Measurements from ENCODE around the gene TTC13. TPM values are rescaled to one million over a fixed set of nuclear protein-coding genes. Genes with fewer than 3 reads are reported as not detected.

Gene TTC13
- total RNA-seq, 3 donors from 2014 or later, result 10.5 to 14.3 (median 13.1) TPM

GRCh38 chr1:230898144-230898543 lies 80.5 kb downstream of the TTC13 start:
- Mint-ChIP-seq H3K36me3 (ENCODE audit: insufficient read depth) (peaks cover 3% of the 10 kb centered on the region), H3K4me3 (no peak overlapping the region), H3K27me3 (ENCODE audit: low read depth) (no peaks in the 10 kb centered on the region), H3K4me1 (ENCODE audit: low read depth) (no peaks in the 10 kb centered on the region), H3K9me3 (no peaks in the 10 kb centered on the region)
- DNase-seq (no peak), ATAC-seq (no peak)

DNA sequence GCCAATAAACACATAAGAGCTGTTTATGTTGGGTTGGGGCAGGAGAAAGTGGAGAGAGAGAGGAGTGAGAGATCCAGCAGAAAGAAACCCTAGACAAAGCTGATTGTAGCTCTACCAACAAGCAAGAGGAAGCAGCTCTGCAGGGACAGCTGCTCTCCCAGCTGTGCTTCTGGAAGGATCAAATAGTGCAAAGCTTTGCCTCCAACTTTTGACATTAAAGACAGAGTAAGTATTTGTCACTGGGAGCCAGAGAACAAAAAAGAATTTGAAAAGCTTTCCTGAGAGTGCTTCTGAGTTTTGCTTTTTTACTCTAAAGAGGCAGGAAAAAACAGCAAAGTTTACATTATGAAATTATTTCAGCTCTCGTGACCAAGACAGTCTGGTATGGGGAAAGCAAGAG lies 81.9 kb downstream of the TTC13 start:
- Mint-ChIP-seq H3K27me3 (ENCODE audit: low read depth) (no peaks in the 10 kb centered on the region), H3K4me3 (no peak overlapping the region), H3K9me3 (no peaks in the 10 kb centered on the region), H3K36me3 (ENCODE audit: insufficient read depth) (peaks cover 2% of the 10 kb centered on the region), H3K4me1 (ENCODE audit: low read depth) (no peaks in the 10 kb centered on the region)
- DNase-seq (no peak), ATAC-seq (no peak)

DNA sequence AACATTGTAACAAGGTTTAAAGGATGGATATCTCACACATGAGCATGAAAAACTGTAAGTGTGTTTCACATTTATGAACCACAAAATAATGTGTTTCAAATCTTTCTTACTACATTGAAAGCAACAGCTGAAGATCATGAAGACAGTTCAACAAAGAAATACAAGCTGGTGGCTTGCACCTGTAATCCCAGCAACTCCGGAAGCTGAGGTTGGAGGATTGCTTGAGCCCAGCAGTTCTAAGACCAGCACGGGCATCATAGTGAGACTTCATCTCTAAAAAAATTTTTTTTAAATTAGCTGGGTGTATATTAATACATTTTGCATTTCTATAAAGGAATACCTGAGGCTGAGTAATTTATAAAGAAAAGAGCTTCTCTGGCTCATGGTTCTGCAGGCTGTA lies 83.2 kb downstream of the TTC13 start:
- DNase-seq, result no peak
- no peaks in the 10 kb centered on the region for H3K36me3 Mint-ChIP-seq (ENCODE audit: insufficient read depth)
- no peak overlapping the region for H3K4me3 Mint-ChIP-seq
- no peaks in the 10 kb centered on the region for H3K9me3 Mint-ChIP-seq
- H3K4me1 Mint-ChIP-seq (ENCODE audit: low read depth), result no peaks in the 10 kb centered on the region
- no peak for ATAC-seq
- no peaks in the 10 kb centered on the region for H3K27me3 Mint-ChIP-seq (ENCODE audit: low read depth)

DNA sequence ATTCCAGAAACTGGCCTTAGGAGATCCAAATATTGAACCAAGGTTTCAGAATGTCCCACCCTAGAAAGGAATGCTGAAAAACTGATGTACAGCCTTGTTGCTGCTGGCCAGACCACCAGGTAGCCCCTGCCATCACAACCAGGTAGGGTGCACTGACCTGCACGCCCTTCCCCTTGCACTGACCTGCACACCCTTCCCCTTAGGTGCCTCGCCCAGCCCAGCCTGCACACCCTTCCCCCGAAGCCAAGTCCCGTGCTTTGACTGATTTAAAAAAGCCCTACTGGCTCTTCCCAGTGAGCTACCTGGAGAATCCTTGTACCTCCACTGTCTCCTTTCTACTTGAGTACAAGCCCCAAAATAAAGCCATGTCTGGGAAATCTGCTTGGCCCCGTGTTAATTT lies 84.0 kb downstream of the TTC13 start:
- ATAC-seq, result no peak
- H3K4me3 Mint-ChIP-seq, result no peak overlapping the region
- no peak for DNase-seq
- no peaks in the 10 kb centered on the region for H3K4me1 Mint-ChIP-seq (ENCODE audit: low read depth)
- no peaks in the 10 kb centered on the region for H3K36me3 Mint-ChIP-seq (ENCODE audit: insufficient read depth)
- H3K9me3 Mint-ChIP-seq, result no peaks in the 10 kb centered on the region
- peaks cover 2% of the 10 kb centered on the region for H3K27me3 Mint-ChIP-seq (ENCODE audit: low read depth)

DNA sequence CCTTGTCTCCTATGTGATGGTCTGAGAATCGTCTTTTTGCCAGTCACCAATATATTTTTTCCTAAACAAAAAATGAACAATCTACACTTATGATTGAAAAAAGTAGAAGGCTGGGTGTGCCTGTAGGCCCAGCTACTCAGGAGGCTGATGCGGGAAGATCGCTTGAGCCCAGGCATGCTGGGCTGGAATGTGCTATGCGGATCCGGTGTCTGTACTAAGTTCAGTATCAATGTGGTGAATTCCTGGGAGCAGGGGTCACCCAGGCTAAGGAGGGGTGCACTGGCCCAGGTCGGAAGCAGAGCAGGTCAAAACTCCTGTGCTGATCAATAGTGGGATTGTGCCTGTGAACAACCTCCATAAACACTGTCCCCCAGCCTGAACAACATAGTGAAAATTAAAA lies 84.6 kb downstream of the TTC13 start:
- Mint-ChIP-seq H3K9me3 (no peaks in the 10 kb centered on the region), H3K4me1 (ENCODE audit: low read depth) (no peaks in the 10 kb centered on the region), H3K27me3 (ENCODE audit: low read depth) (peaks cover 6% of the 10 kb centered on the region), H3K4me3 (no peak overlapping the region), H3K36me3 (ENCODE audit: insufficient read depth) (no peaks in the 10 kb centered on the region)
- ATAC-seq (no peak), DNase-seq (no peak)

DNA sequence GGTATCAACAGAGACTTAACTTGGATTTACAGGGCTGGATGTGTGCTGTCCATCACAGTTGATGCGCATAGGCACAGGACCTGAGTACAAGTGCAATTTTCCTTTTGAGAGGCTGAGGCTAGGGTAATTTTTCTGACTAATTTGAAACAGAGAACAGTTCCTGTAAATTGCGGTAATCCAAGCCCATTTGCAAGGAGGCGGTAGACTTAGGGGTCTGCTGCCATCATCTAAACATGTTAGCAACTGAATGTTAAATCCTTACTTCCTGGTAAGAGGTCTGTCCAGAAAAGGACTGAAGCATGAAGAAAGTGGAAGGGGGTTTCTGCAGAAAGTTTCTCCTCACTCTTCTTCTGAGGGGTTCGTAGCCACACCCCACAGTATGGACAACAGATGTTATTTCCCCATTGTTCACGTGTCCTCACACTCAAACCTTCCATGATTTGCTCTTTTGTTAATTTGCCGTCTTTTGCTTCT lies 86.6 kb downstream of the TTC13 start:
- no peak for DNase-seq
- Mint-ChIP-seq H3K4me3 (no peak overlapping the region), H3K36me3 (ENCODE audit: insufficient read depth) (no peaks in the 10 kb centered on the region), H3K9me3 (no peaks in the 10 kb centered on the region), H3K27me3 (ENCODE audit: low read depth) (peaks cover 15% of the 10 kb centered on the region), H3K4me1 (ENCODE audit: low read depth) (no peaks in the 10 kb centered on the region)
- no peak for ATAC-seq

GRCh38 chr1:230891413-230891812 lies 87.2 kb downstream of the TTC13 start:
- Mint-ChIP-seq H3K9me3 (no peaks in the 10 kb centered on the region), H3K4me3 (no peak overlapping the region), H3K4me1 (ENCODE audit: low read depth) (no peaks in the 10 kb centered on the region), H3K27me3 (ENCODE audit: low read depth) (peaks cover 15% of the 10 kb centered on the region), H3K36me3 (ENCODE audit: insufficient read depth) (no peaks in the 10 kb centered on the region)
- DNase-seq (no peak), ATAC-seq (no peak)

- ATAC-seq (no peak), DNase-seq (no peak)
- H3K4me1 Mint-ChIP-seq (ENCODE audit: low read depth), result no peaks in the 10 kb centered on the region
- peaks cover 4% of the 10 kb centered on the region for H3K9me3 Mint-ChIP-seq
- H3K36me3 Mint-ChIP-seq (ENCODE audit: insufficient read depth), result no peaks in the 10 kb centered on the region
- peaks cover 57% of the 10 kb centered on the region for H3K27me3 Mint-ChIP-seq (ENCODE audit: low read depth)
- H3K4me3 Mint-ChIP-seq, result no peak overlapping the region
Observed at GRCh38 chr1:230884646-230885045, 94.0 kb downstream of the TTC13 start.

DNA sequence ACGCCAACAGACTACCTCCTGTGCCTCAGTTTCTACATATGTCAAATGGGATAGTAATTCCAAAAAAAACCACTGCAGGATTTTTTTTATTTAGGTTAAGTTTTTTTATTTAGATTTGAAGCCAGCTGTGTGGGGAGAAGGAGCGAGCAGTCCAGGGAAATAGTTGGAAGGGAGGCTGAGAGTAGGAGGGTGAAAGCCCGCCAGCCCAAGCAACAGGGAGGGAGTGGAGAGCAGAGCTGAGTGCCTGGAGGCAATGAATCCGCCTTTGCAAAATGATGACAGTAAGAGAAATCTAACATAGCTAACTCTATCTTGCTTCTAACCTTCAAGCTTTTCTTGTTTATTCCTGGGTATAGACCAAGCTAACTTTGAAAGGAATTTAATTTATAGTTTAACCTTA lies 94.7 kb downstream of the TTC13 start:
- Mint-ChIP-seq H3K4me3 (no peak overlapping the region), H3K9me3 (peaks cover 4% of the 10 kb centered on the region), H3K27me3 (ENCODE audit: low read depth) (peaks cover 57% of the 10 kb centered on the region), H3K4me1 (ENCODE audit: low read depth) (no peaks in the 10 kb centered on the region), H3K36me3 (ENCODE audit: insufficient read depth) (no peaks in the 10 kb centered on the region)
- DNase-seq (no peak), ATAC-seq (no peak)

DNA sequence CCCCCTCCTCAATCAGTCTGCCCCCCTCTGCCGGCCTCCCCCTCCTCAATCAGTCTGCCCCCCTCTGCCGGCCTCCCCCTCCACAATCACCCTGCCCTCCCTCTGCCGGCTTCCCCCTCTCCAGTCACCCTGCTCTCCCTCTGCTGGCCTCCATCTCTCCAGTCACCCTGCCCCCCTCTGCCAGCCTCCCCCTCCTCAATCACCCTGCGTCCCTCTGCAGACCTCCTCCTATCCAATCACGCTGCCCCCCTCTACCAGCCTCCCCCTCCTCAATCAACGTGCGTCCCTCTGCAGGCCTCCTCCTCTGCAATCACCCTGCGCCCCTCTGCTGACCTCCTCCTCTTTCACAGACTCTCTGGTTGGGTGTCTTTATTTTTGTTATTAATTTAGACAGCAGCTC lies 98.9 kb downstream of the TTC13 start:
- Mint-ChIP-seq H3K4me1 (ENCODE audit: low read depth) (no peaks in the 10 kb centered on the region), H3K27me3 (ENCODE audit: low read depth) (peaks cover 60% of the 10 kb centered on the region), H3K4me3 (no peak overlapping the region), H3K9me3 (peaks cover 4% of the 10 kb centered on the region), H3K36me3 (ENCODE audit: insufficient read depth) (no peaks in the 10 kb centered on the region)
- DNase-seq (no peak), ATAC-seq (no peak)

- no peak for ATAC-seq
- no peaks in the 10 kb centered on the region for H3K4me1 Mint-ChIP-seq (ENCODE audit: low read depth)
- no peaks in the 10 kb centered on the region for H3K9me3 Mint-ChIP-seq
- no peaks in the 10 kb centered on the region for H3K36me3 Mint-ChIP-seq (ENCODE audit: insufficient read depth)
- H3K4me3 Mint-ChIP-seq, result no peak overlapping the region
- H3K27me3 Mint-ChIP-seq (ENCODE audit: low read depth), result peaks cover 51% of the 10 kb centered on the region
- no peak for DNase-seq
Observed at GRCh38 chr1:230878591-230878990, 100.1 kb downstream of the TTC13 start.

DNA sequence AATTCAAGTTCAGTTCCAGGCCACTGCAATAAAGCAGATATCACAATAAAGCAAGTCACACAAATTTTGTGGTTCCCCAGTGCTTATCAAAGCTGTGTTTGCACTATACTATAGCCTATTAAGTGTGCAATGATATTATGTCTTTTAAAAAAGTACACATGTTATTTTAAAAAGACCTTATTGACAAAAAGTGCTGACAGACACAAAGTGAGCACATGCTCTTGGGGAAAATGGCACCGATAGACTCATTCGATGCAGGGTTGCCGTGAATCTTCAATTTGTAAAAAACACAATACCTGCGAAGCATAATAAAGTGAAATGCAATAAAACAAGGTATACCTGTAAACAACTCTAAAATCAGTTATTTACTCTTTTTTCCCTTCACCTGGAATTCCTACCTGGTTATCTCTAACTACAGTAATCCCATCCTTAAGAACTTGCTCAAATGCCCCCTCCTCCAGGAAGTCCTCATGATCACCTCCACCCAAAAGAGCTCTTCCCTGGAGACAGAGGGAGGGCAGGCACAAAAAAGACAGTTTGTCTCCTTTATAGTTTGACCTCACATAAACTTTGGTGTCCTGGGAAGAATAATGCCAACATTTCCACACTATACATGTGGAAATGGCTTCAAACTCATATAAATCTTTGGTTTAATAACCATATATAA lies 100.6 kb downstream of the TTC13 start:
- ATAC-seq (no peak), DNase-seq (no peak)
- Mint-ChIP-seq H3K9me3 (no peaks in the 10 kb centered on the region), H3K27me3 (ENCODE audit: low read depth) (peaks cover 49% of the 10 kb centered on the region), H3K36me3 (ENCODE audit: insufficient read depth) (no peaks in the 10 kb centered on the region), H3K4me3 (no peak overlapping the region), H3K4me1 (ENCODE audit: low read depth) (no peaks in the 10 kb centered on the region)

GRCh38 chr1:230877146-230877923 lies 101.3 kb downstream of the TTC13 start:
- ATAC-seq, result no peak
- Mint-ChIP-seq H3K4me3 (no peak overlapping the region), H3K9me3 (no peaks in the 10 kb centered on the region), H3K36me3 (ENCODE audit: insufficient read depth) (no peaks in the 10 kb centered on the region), H3K27me3 (ENCODE audit: low read depth) (peaks cover 46% of the 10 kb centered on the region), H3K4me1 (ENCODE audit: low read depth) (no peaks in the 10 kb centered on the region)
- no peak for DNase-seq

- no peak overlapping the region for H3K4me3 Mint-ChIP-seq
Observed at GRCh38 chr1:230876660-230877059, 102.0 kb downstream of the TTC13 start.

GRCh38 chr1:230875370-230875769 lies 103.3 kb downstream of the TTC13 start:
- ATAC-seq (no peak), DNase-seq (no peak)
- no peak overlapping the region for H3K4me3 Mint-ChIP-seq
- no peaks in the 10 kb centered on the region for H3K36me3 Mint-ChIP-seq (ENCODE audit: insufficient read depth)
- no peaks in the 10 kb centered on the region for H3K4me1 Mint-ChIP-seq (ENCODE audit: low read depth)
- peaks cover 38% of the 10 kb centered on the region for H3K27me3 Mint-ChIP-seq (ENCODE audit: low read depth)
- no peaks in the 10 kb centered on the region for H3K9me3 Mint-ChIP-seq

More at GRCh38 chr1:230876660-230877059, 102.0 kb downstream of the TTC13 start:
- peaks cover 48% of the 10 kb centered on the region for H3K27me3 Mint-ChIP-seq (ENCODE audit: low read depth)
- no peaks in the 10 kb centered on the region for H3K9me3 Mint-ChIP-seq
- DNase-seq (no peak), ATAC-seq (no peak)
- no peaks in the 10 kb centered on the region for H3K4me1 Mint-ChIP-seq (ENCODE audit: low read depth)
- H3K36me3 Mint-ChIP-seq (ENCODE audit: insufficient read depth), result no peaks in the 10 kb centered on the region
